ENCODE data around the gene LAG3.

DNA sequence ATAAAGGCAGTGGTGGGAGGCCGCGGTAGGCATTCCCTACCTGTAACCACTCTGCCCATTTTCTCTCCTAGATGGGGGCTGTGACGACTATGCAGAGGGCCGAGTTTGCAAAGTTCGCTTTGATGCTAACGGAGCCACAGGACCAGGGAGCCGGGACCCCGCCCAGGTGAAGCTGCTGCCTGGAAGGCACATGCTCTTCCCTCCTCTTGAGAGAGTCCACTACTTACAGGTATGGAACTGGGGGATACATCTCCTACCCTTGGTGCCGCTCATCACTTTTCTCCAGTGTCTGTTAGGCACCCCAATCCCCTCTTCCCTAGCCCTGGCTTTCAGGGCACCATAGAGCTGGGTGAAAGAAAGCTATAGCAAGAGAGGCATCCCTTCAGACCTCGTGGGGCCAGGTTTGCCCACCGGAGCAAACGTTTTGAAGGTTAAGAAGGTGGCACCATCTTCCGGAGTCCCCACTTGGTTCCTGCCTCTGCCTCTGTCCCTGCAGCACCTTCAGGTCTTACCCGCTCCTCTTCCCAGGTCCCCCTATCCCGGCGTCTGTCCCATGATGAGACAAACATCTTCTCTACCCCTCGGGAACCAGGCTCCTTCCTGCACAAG is 53.9 kb downstream of the LAG3 start:
- TF ChIP-seq, protein P1, sequence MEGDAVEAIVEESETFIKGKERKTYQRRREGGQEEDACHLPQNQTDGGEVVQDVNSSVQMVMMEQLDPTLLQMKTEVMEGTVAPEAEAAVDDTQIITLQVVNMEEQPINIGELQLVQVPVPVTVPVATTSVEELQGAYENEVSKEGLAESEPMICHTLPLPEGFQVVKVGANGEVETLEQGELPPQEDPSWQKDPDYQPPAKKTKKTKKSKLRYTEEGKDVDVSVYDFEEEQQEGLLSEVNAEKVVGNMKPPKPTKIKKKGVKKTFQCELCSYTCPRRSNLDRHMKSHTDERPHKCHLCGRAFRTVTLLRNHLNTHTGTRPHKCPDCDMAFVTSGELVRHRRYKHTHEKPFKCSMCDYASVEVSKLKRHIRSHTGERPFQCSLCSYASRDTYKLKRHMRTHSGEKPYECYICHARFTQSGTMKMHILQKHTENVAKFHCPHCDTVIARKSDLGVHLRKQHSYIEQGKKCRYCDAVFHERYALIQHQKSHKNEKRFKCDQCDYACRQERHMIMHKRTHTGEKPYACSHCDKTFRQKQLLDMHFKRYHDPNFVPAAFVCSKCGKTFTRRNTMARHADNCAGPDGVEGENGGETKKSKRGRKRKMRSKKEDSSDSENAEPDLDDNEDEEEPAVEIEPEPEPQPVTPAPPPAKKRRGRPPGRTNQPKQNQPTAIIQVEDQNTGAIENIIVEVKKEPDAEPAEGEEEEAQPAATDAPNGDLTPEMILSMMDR (IDR thresholded peaks at IDR 0.05) = no peak
- TF ChIP-seq POLR2A (IDR thresholded peaks at IDR 0.05) = no peak

Data from thyroid gland (tissue), 4 donors.